H1 (cell line): ENCODE measurements around the gene GPSM1. TPM values are rescaled to one million over a fixed set of nuclear protein-coding genes. Genes with fewer than 3 reads are reported as not detected.

Experiments used
- CTCF ChIA-PET: fragments of 300-600 bp; sonication (Branson Sonifier 250); formaldehyde crosslinking; loops from one replicate; lab custom pipeline; 2021; ENCODE audit not compliant: partially characterized antibody; lab: Charles Lee
- POLR2A ChIA-PET: fragments of 300-600 bp; sonication (Branson Sonifier 250); formaldehyde crosslinking; loops from one replicate; lab custom pipeline; 2021; ENCODE audit warnings: inconsistent platforms; ENCODE audit not compliant: partially characterized antibody; lab: Charles Lee
- DNase-seq, 2 experiments: peaks; one replicate each; pipeline versions ENCODE4 v3.0.0 to v3.0.0-alpha.2; 2010 to 2022; ENCODE audit warnings: low spot score in 2 of 2, low read depth in 1 of 2, mixed read lengths in 1 of 2
- FAIRE-seq: peaks from 2 replicates; lab custom pipeline; 2011; peaks lifted over from hg19 to GRCh38; lab: Jason Lieb, UNC
- H2AFZ ChIP-seq: 2 replicates; pipeline ENCODE4 v1.8.1; 2012; ENCODE audit warnings: low read length, inconsistent platforms
- H2AK5ac ChIP-seq: 2 replicates; pipeline ENCODE4 v1.6.1; 2013; ENCODE audit warnings: low read depth, low read length
- H2BK120ac ChIP-seq: replicated peaks from 2 replicates; pipeline ENCODE3; 2013; ENCODE audit warnings: low read depth, low read length, inconsistent platforms
- H2BK12ac ChIP-seq: 2 replicates; pipeline ENCODE4 v1.6.1; 2013; ENCODE audit warnings: low read depth, low read length
- H2BK15ac ChIP-seq: 2 replicates; pipeline ENCODE4 v1.6.1; 2013; ENCODE audit warnings: low read length
- H2BK20ac ChIP-seq: 2 replicates; pipeline ENCODE4 v1.6.1; 2013; ENCODE audit warnings: low read length
- H2BK5ac ChIP-seq: 2 replicates; pipeline ENCODE4 v1.6.1; 2013; ENCODE audit warnings: low read depth, low read length
- H3K14ac ChIP-seq: 2 replicates; pipeline ENCODE4 v1.6.1; 2013; ENCODE audit warnings: inconsistent platforms; ENCODE audit not compliant: insufficient read length
- H3K18ac ChIP-seq: 2 replicates; pipeline ENCODE4 v1.6.1; 2013; ENCODE audit warnings: low read length; ENCODE audit errors: extremely low read depth
- H3K23ac ChIP-seq: 2 replicates; pipeline ENCODE4 v1.6.1; 2013; ENCODE audit warnings: inconsistent platforms; ENCODE audit not compliant: insufficient read length
- H3K23me2 ChIP-seq: 2 replicates; pipeline ENCODE4 v1.6.1; 2013; ENCODE audit warnings: low read depth, low read length
- H3K27ac ChIP-seq: 2 replicates; pipeline ENCODE4 v1.6.1; 2011; ENCODE audit warnings: low read depth, low read length, inconsistent platforms
- H3K27me3 ChIP-seq, 4 experiments: replicated peaks in 1 of 4; 1 replicate in 1 of 4; 2 replicates in 3 of 4; pipeline versions ENCODE4 v1.6.1 to v1.8.1; 2011 to 2013; ENCODE audit warnings: low read length in 3 of 4, mild to moderate bottlenecking in 3 of 4, inconsistent platforms in 2 of 4, mixed read lengths in 2 of 4, moderate library complexity in 1 of 4; ENCODE audit not compliant: control insufficient read depth in 3 of 4, insufficient read depth in 3 of 4; ENCODE audit errors: extremely low read depth in 1 of 4
- H3K36me3 ChIP-seq, 4 experiments: 2 replicates each; pipeline versions ENCODE4 v1.6.1 to v1.8.1; 2011 to 2013; ENCODE audit warnings: mild to moderate bottlenecking in 4 of 4, low read length in 3 of 4, moderate library complexity in 2 of 4, control low read depth in 1 of 4, inconsistent platforms in 1 of 4; ENCODE audit not compliant: insufficient read depth in 4 of 4, control insufficient read depth in 2 of 4
- H3K4ac ChIP-seq: replicated peaks from 2 replicates; pipeline ENCODE3; 2013; ENCODE audit warnings: low read length, low read depth, mixed read lengths, inconsistent platforms; ENCODE audit not compliant: insufficient read length
- H3K4me1 ChIP-seq, 4 experiments: replicated peaks in 1 of 4; 1 replicate in 1 of 4; 2 replicates in 3 of 4; pipeline versions ENCODE4 v1.6.1 to v1.8.1; 2011 to 2013; ENCODE audit warnings: low read length in 3 of 4, inconsistent platforms in 2 of 4, mixed read lengths in 1 of 4; ENCODE audit not compliant: insufficient read depth in 4 of 4, control insufficient read depth in 3 of 4
- H3K4me2 ChIP-seq, 2 experiments: 2 replicates each; pipeline versions ENCODE4 v1.6.1 to v1.8.1; 2011 to 2013; ENCODE audit warnings: low read depth in 2 of 2, low read length in 2 of 2, control low read depth in 1 of 2, inconsistent platforms in 1 of 2, mild to moderate bottlenecking in 1 of 2; ENCODE audit not compliant: insufficient read depth in 1 of 2
- H3K4me3 ChIP-seq, 4 experiments: fragments of 200-600, 300-600 bp in 1 of 4; sonication (generic), shearing (Covaris generic), sonication (Bioruptor Twin) in 1 of 4; 2 replicates each; pipeline versions ENCODE4 v1.5.1 to v1.8.1; 2011 to 2016; ENCODE audit warnings: low read length in 4 of 4, low read depth in 3 of 4, control low read depth in 2 of 4, inconsistent platforms in 2 of 4, mild to moderate bottlenecking in 2 of 4, mixed read lengths in 1 of 4, moderate library complexity in 1 of 4; ENCODE audit not compliant: insufficient read depth in 2 of 4; ENCODE audit errors: extremely low read depth in 1 of 4
- H3K56ac ChIP-seq: replicated peaks from 2 replicates; pipeline ENCODE3; 2013; ENCODE audit warnings: low read depth, mild to moderate bottlenecking, mixed read lengths, low read length, inconsistent platforms; ENCODE audit not compliant: insufficient read length
- H3K79me1 ChIP-seq: 2 replicates; pipeline ENCODE4 v1.6.1; 2013; ENCODE audit warnings: low read depth, low read length, control low read depth
- H3K79me2 ChIP-seq, 2 experiments: 2 replicates each; pipeline versions ENCODE4 v1.6.1 to v1.8.1; 2012 to 2013; ENCODE audit warnings: low read length in 2 of 2, mild to moderate bottlenecking in 2 of 2, inconsistent platforms in 1 of 2; ENCODE audit not compliant: insufficient read depth in 2 of 2, control insufficient read depth in 1 of 2
- H3K9ac ChIP-seq, 4 experiments: replicated peaks in 1 of 4; 1 replicate in 1 of 4; 2 replicates in 3 of 4; pipeline versions ENCODE4 v1.6.1 to v1.8.1; 2011 to 2013; ENCODE audit warnings: low read depth in 3 of 4, low read length in 3 of 4, control low read depth in 2 of 4, mild to moderate bottlenecking in 2 of 4, moderate library complexity in 2 of 4, inconsistent platforms in 1 of 4; ENCODE audit errors: extremely low read depth in 1 of 4
- H3K9me3 ChIP-seq, 2 experiments: 2 replicates each; pipeline versions ENCODE4 v1.6.1 to v1.8.1; 2012 to 2013; ENCODE audit warnings: mild to moderate bottlenecking in 2 of 2, moderate library complexity in 2 of 2, control low read depth in 1 of 2, inconsistent platforms in 1 of 2, low read depth in 1 of 2, low read length in 1 of 2, mixed read lengths in 1 of 2; ENCODE audit not compliant: insufficient read depth in 2 of 2
- H4K20me1 ChIP-seq, 2 experiments: replicated peaks in 1 of 2; 2 replicates each; pipeline versions ENCODE3 to v1.8.1; 2011 to 2013; ENCODE audit warnings: inconsistent platforms in 2 of 2, low read length in 2 of 2, mild to moderate bottlenecking in 1 of 2; ENCODE audit not compliant: insufficient read depth in 2 of 2, control insufficient read depth in 1 of 2
- H4K5ac ChIP-seq: 2 replicates; pipeline ENCODE4 v1.6.1; 2013; ENCODE audit warnings: low read length, low read depth, mixed read lengths, inconsistent platforms; ENCODE audit not compliant: insufficient read length
- H4K8ac ChIP-seq: 2 replicates; pipeline ENCODE4 v1.8.0; 2013; ENCODE audit warnings: mild to moderate bottlenecking, moderate library complexity, low read length, inconsistent platforms; ENCODE audit not compliant: insufficient read depth; ENCODE audit errors: extremely low read depth
- H4K91ac ChIP-seq: replicated peaks from 2 replicates; pipeline ENCODE3; 2013; ENCODE audit warnings: low read length, mixed read lengths, inconsistent platforms; ENCODE audit not compliant: insufficient read length
- EP300 ChIP-seq, 2 experiments: IDR thresholded peaks; 1 replicate in 1 of 2; 2 replicates in 1 of 2; pipeline ENCODE4 v1.6.1; 2011 to 2012; ENCODE audit warnings: low read depth in 2 of 2, low read length in 2 of 2, mild to moderate bottlenecking in 2 of 2, borderline replicate concordance in 1 of 2, inconsistent platforms in 1 of 2, moderate library complexity in 1 of 2
- HDAC6 ChIP-seq: IDR thresholded peaks from one replicate; pipeline ENCODE4 v1.7.1; 2012; ENCODE audit warnings: low read depth, mild to moderate bottlenecking, inconsistent platforms, low read length, moderate library complexity
- MAFK ChIP-seq: IDR thresholded peaks from 2 replicates; pipeline ENCODE4 v1.6.1; 2012; ENCODE audit warnings: low read depth, mild to moderate bottlenecking, improper control_type of control experiment, low read length
- PHF8 ChIP-seq: fragments of 200-600 bp; sonication (generic); conservative IDR thresholded peaks from 2 replicates; pipeline ENCODE4 v1.7.1; 2012; ENCODE audit warnings: low read depth, mild to moderate bottlenecking, inconsistent platforms, low read length, moderate library complexity
- POU5F1 ChIP-seq: IDR thresholded peaks from 2 replicates; pipeline ENCODE4 v1.6.1; 2011; ENCODE audit warnings: low read depth, mild to moderate bottlenecking, low read length, moderate library complexity
- RAD21 ChIP-seq, 2 experiments: IDR thresholded peaks in 1 of 2; conservative IDR thresholded peaks in 1 of 2; 2 replicates each; pipeline ENCODE4 v1.6.1; 2011; ENCODE audit warnings: low read depth in 2 of 2, low read length in 2 of 2, improper control_type of control experiment in 1 of 2, inconsistent platforms in 1 of 2, mild to moderate bottlenecking in 1 of 2, moderate library complexity in 1 of 2
- RBBP5 ChIP-seq: IDR thresholded peaks from 2 replicates; pipeline ENCODE4 v1.7.1; 2012; ENCODE audit warnings: low read depth, mild to moderate bottlenecking, inconsistent platforms, low read length, moderate library complexity, borderline replicate concordance
- RNF2 ChIP-seq: fragments of 200-900, 300-1000 bp; sonication (generic); IDR thresholded peaks from 2 replicates; pipeline ENCODE4 v1.7.1; 2016; ENCODE audit warnings: borderline replicate concordance, low read depth, mild to moderate bottlenecking, antibody characterized with exemption, low read length; ENCODE audit not compliant: poor library complexity, severe bottlenecking; ENCODE audit errors: missing control alignments
- RXRA ChIP-seq: IDR thresholded peaks from 2 replicates; pipeline ENCODE4 v1.6.1; 2011; ENCODE audit warnings: low read depth, mild to moderate bottlenecking, low read length, moderate library complexity; ENCODE audit not compliant: insufficient read depth
- SP1 ChIP-seq: IDR thresholded peaks from 2 replicates; pipeline ENCODE4 v1.6.1; 2011; ENCODE audit warnings: low read depth, low read length
- SP4 ChIP-seq: IDR thresholded peaks from 2 replicates; pipeline ENCODE4 v1.6.1; 2012; ENCODE audit warnings: low read length, inconsistent platforms
- TEAD4 ChIP-seq: IDR thresholded peaks from 2 replicates; pipeline ENCODE4 v1.6.1; 2012; ENCODE audit warnings: low read depth, low read length, inconsistent platforms, mixed read lengths
- YY1 ChIP-seq: IDR thresholded peaks from 2 replicates; pipeline ENCODE4 v1.6.1; 2011; ENCODE audit warnings: low read depth, mild to moderate bottlenecking, low read length
- WGBS, 2 experiments: shearing (Covaris generic) in 1 of 2; methylation state at CpG; one replicate each; pipeline versions ENCODE4 v1.1.6 to v1.1.7; 2013 to 2015; ENCODE audit warnings: low lambda C conversion rate in 2 of 2, mixed read lengths in 2 of 2, inconsistent platforms in 1 of 2, low coverage in 1 of 2, missing lambda C conversion rate in 1 of 2; ENCODE audit not compliant: insufficient replicate concordance in 2 of 2, insufficient coverage in 1 of 2, insufficient read length in 1 of 2; ENCODE audit errors: extremely low coverage in 1 of 2, missing lambda C conversion rate in 1 of 2; 5-methylcytosine and 5-hydroxymethylcytosine counted together
- polyA plus RNA-seq, 7 experiments: library from polyadenylated mRNA; depleted of rRNA in 3 of 7; stranded (reverse) in 5 of 7; unstranded in 2 of 7; fragments of >200 nt in 5 of 7; fragments of 200-250 nt in 2 of 7; gene quantifications; 1 replicate in 5 of 7; 2 replicates in 1 of 7; 4 replicates in 1 of 7; pipeline versions ENCODE4 v1.2.1 to v1.2.3, GENCODE V29; 2011 to 2013; ENCODE audit warnings: missing spikeins in 2 of 7, mixed read lengths in 2 of 7
- total RNA-seq: library from RNA; stranded (reverse); fragmentation: NEBNext Ultra II Directional; extraction: Animal tissue kit (Norgen Biotek cat#: 25700); gene quantifications from 2 replicates; pipeline ENCODE4 v1.2.1, GENCODE V29; 2021

GPSM1 gene
- total and polyA plus RNA-seq, 2 of the 8 experiments (the other 6 are each of a cell fraction or from before 2014, with no cell fraction given), result 12.8 to 18.0 TPM

GRCh38 chr9:136404801-136405136 is 77.4 kb downstream of the GPSM1 start:
- H3K79me1 ChIP-seq, result peaks cover 11% of the 10 kb centered on the region
- no peak overlapping the region for H3K4ac ChIP-seq
- CTCF ChIA-PET, result interaction anchor here (1.3 kb wide), 2 partner anchors 9 to 289 kb away, joined by 3 read pairs; no protein-coding TSS in a partner anchor
- no peak overlapping the region for H3K18ac ChIP-seq
- H4K91ac ChIP-seq, result no peak overlapping the region
- H2BK15ac ChIP-seq, result no peak overlapping the region
- H3K23me2 ChIP-seq, result peaks cover 3% of the 10 kb centered on the region; the same call in 1 of the 2 replicates
- no peak overlapping the region for H4K8ac ChIP-seq
- H3K9me3 ChIP-seq, result no peaks in the 10 kb centered on the region
- H4K5ac ChIP-seq, result no peak overlapping the region
- H2BK5ac ChIP-seq, result no peak overlapping the region
- peaks cover 14 to 53% (median 36%) of the 10 kb centered on the region in 4 experiments; a peak in 7 of 8 replicates for H3K36me3 ChIP-seq
- H3K23ac ChIP-seq, result no peak overlapping the region
- no peak overlapping the region for H2BK20ac ChIP-seq
- no peak overlapping the region for H2BK12ac ChIP-seq
- no peak overlapping the region for H3K14ac ChIP-seq
- no peak overlapping the region for H3K56ac ChIP-seq
- no peak overlapping the region for H3K4me2 ChIP-seq
- H2AK5ac ChIP-seq, result no peak overlapping the region
- H2AFZ ChIP-seq, result no peak overlapping the region
- peaks cover 5 to 7% of the 10 kb centered on the region in 2 experiments for H4K20me1 ChIP-seq
- no peak for FAIRE-seq
- H3K4me3 ChIP-seq, result no peak overlapping the region
- DNase-seq, result no peak
- POLR2A ChIA-PET, result interaction anchor here (1.2 to 14.6 kb wide), 5 partner anchors 9 to 71 kb away, joined by 3 to 139 read pairs (median 6); partner anchors contain the start of gene DNLZ
- peaks cover 0 to 14% of the 10 kb centered on the region in 2 experiments; a peak in 2 of 4 replicates for H3K79me2 ChIP-seq
- H3K4me1 ChIP-seq, result peaks cover 0 to 3% (median 1%) of the 10 kb centered on the region in 4 experiments; a peak in 1 of 7 replicates
- no peak overlapping the region for H3K9ac ChIP-seq
- H3K27ac ChIP-seq, result no peak overlapping the region
- H3K27me3 ChIP-seq, result no peaks in the 10 kb centered on the region
- no peak overlapping the region for H2BK120ac ChIP-seq
- WGBS, 2 experiments, result 95% methylated on average over 14 of the region's 14 CpGs; no CpG with 5 or more reads in 1 of the 2 experiments
- no peak for TF ChIP-seq HDAC6
- no peak for TF ChIP-seq RAD21 (IDR thresholded peaks at IDR 0.05 in 1 of 2, conservative IDR thresholded peaks at IDR 0.05 in 1 of 2; ENCODE audit: low read depth in 2 of 2, low read length in 2 of 2)
- no peak for TF ChIP-seq YY1
- no peak for TF ChIP-seq PHF8
- TF ChIP-seq EP300 (IDR thresholded peaks at IDR 0.05; ENCODE audit: borderline replicate concordance in 1 of 2, low read depth in 2 of 2, low read length in 2 of 2), result no peak
- no peak for TF ChIP-seq POU5F1
- TF ChIP-seq RNF2, result no peak
- TF ChIP-seq SP4, result no peak
- TF ChIP-seq TEAD4, result no peak
- TF ChIP-seq RBBP5, result no peak
- TF ChIP-seq SP1, result no peak
- TF ChIP-seq MAFK, result no peak
- no peak for TF ChIP-seq RXRA
